ENCODE measurements around the gene TRMT1L. TPM values are rescaled to one million over a fixed set of nuclear protein-coding genes. Genes with fewer than 3 reads are reported as not detected.
A peak's percentile ranks its signal among the peaks of the same experiment; 100 is the strongest.

TRMT1L gene
- total RNA-seq, 1 donor from 2014 or later = 25.6 TPM

- ATAC-seq (ENCODE audit: poor library complexity) (no peak), DNase-seq (no peak)
- intact Hi-C loops (cut with DNase I) = no loop called here
These were observed 87.5 kb downstream of the TRMT1L start for GRCh38 chr1:185069202-185069772.

- DNase-seq (no peak), ATAC-seq (ENCODE audit: poor library complexity) (peak; percentile 46)
- intact Hi-C loops (cut with DNase I) = no loop called here
These were observed 88.4 kb downstream of the TRMT1L start for GRCh38 chr1:185068341-185068740.

Other genes starting within 250 kb of the TRMT1L start
- gene NIBAN1, start 182.4 kb downstream of the TRMT1L start, total RNA-seq = 317 TPM
- 9.8 TPM for gene RNF2, start 111.4 kb downstream of the TRMT1L start, total RNA-seq
- 6.1 TPM for gene SWT1, start 214 bp upstream of the TRMT1L start, total RNA-seq
- 58.4 TPM for gene IVNS1ABP, start 160.3 kb upstream of the TRMT1L start, total RNA-seq